HG02870 (cell line): ENCODE measurements around the gene SLX1B.
"Not testable (repeated sequence)": the region's sequence is repeated elsewhere in the genome, so short reads cannot be mapped to it uniquely, and the experiment has no call there.

Source experiments
- ATAC-seq: cut with Tn5 transposase; IDR thresholded peaks from one replicate; pipeline ENCODE4 v1.9.1; 2021; ENCODE audit warnings: mild to moderate bottlenecking, moderate library complexity; ENCODE audit not compliant: unreplicated experiment

SLX1B gene

GRCh38 chr16:29454269-29454668 is at the start of gene SLX1B, which contains the start of gene BOLA2:
Gene SLX1B (plus strand): TSS chr16:29454533.
Gene BOLA2 (minus strand): TSS chr16:29454351. CDS start chr16:29454253, 98 bp downstream.
- peak; percentile 88 for ATAC-seq

GRCh38 chr16:29405249-29405648 is 49.1 kb upstream of the SLX1B start:
- ATAC-seq = not testable (repeated sequence)

DNA sequence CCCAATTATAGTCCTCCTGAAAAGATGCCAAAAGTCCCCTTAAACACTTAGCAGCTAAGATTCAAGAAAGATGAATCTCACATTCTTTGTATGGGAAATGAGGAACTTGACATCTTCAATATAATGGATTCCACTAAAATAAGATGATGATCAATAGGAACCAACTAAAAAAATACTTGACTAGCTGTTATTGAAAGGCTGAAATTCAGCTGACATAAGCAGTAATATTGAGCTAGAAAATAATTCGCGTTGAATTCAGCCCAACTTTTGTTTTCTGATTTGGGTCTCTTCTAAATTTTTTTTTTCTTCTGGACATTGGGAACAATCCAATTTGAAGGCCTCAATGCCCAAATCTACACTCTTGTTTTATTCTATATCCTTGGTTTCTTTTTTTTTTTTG is 30.7 kb upstream of the SLX1B start:
- not testable (repeated sequence) for ATAC-seq

DNA sequence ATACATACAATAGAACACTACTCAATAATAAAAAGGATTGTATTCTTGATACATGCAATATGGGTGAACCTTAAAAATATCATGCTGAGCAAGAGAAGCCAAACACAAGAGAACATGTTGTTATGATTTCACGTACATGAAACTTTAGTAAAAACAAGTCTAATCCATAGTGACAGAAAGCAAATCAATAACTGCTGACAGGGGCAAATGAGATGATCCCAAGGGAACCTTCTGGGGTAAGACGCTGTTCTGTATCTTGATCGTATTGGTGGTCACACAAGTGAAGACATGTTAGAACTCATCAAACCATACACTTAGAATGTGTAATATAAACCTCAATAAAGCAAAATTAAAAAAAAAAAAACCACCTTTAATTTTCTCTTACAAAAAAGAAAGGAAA is 28.9 kb upstream of the SLX1B start:
- not testable (repeated sequence) for ATAC-seq

GRCh38 chr16:29453754-29454153 is 579 bp upstream of the SLX1B start:
- ATAC-seq = peak; percentile 3

DNA sequence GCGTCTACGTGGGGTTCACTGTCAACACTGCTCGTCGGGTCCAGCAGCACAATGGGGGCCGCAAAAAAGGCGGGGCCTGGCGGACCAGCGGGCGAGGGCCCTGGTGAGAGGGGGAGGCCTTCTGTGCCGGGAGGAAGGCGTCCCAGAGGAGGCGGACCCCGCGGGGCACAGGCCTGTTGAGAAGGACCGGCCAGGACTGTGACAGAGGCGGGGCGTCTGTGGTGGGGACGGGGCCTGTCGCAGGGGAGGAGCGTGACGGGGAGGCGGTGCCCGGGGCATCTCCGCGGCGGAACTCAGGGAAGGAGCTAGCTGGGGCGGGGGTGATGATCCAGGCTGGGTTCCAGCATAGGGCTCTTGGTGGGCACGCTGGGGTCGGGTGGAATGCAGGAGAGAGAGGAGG is 495 bp downstream of the SLX1B start:
- peak; percentile 55 for ATAC-seq

DNA sequence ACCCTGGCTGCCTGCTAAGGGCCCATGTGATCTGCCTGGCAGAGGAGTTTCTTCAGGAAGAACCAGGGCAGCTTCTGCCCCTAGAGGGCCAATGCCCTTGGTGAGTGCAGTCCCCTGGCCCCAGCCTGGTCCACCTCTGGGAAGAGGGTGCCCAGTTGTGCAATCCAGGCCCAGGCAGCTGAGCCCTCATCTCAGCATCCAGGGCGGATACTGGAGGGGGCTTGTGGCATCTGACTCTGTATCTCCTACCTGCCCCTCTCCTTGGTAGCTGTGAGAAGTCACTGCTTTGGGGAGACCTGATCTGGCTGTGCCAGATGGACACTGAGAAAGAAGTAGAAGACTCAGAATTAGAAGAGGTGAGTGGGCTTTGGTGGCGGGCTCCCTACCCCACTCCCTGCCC is 3.3 kb downstream of the SLX1B start:
- ATAC-seq = not testable (repeated sequence)

DNA sequence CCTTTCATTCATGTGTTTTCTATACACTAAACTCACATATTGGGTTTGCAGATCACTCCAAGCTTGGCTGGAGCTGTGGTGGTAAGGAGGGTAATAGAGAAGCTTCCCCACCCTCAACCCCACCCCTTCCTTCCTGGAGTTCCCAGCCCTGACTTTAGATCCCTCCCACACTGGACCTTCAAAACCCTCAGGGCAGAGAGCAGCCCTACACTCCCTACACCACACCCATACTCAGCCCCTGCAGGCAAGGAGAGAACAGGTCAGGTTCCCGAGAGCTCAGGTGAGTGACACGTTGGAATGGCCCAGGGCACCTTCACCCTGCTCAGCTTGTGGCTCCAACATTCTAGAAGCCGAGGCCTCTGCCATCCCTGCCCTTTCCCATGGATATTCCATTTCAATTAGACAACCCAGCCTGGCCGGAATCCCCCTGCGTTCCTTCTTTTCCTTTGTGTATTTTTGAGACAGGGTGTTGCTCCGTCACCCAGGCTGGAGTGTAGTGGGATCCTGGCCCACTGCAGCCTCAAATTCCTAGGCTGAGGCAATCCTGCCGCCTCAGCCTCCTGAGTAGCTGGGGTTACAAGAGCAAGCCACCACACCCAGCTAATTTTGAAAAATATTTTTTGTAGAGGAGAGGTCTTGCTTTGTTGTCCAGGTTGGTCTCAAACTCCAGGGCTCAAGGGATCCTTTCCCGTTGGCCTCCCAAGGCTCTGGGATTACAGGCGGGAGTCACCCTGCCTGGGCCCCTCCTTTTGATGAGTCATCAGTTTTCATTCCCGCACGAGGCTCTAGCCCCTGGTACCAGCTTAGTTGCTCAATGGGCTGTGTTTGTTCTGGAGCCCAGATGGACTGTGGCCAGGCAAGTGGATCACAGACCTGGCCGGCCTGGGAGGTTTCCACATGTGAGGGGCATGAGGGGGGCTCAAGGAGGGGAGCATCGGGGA is 5.6 kb downstream of the SLX1B start, which contains the start of gene SULT1A4:
TSS of gene SULT1A4 (plus strand) at position 208 of the 941 bp plus-strand sequence. CDS start 1,473 bp downstream, outside the sequence.
- not testable (repeated sequence) for ATAC-seq

DNA sequence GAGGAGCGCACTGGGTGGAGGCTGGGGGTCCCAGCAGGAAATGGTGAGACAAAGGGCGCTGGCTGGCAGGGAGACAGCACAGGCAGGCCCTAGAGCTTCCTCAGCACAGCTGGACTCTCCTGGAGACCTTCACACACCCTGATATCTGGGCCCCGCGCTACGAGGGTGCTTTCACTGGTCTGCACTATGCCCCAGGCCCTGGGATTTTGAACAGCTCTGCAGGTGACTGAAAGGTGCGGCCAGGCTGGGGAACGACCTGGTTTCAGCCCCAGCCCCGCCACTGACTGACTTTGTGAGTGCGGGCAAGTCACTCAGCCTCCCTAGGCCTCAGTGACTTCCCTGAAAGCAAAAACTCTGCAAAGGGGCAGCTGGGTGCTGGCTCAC is 6.3 kb downstream of the SLX1B start:
- not testable (repeated sequence) for ATAC-seq

DNA sequence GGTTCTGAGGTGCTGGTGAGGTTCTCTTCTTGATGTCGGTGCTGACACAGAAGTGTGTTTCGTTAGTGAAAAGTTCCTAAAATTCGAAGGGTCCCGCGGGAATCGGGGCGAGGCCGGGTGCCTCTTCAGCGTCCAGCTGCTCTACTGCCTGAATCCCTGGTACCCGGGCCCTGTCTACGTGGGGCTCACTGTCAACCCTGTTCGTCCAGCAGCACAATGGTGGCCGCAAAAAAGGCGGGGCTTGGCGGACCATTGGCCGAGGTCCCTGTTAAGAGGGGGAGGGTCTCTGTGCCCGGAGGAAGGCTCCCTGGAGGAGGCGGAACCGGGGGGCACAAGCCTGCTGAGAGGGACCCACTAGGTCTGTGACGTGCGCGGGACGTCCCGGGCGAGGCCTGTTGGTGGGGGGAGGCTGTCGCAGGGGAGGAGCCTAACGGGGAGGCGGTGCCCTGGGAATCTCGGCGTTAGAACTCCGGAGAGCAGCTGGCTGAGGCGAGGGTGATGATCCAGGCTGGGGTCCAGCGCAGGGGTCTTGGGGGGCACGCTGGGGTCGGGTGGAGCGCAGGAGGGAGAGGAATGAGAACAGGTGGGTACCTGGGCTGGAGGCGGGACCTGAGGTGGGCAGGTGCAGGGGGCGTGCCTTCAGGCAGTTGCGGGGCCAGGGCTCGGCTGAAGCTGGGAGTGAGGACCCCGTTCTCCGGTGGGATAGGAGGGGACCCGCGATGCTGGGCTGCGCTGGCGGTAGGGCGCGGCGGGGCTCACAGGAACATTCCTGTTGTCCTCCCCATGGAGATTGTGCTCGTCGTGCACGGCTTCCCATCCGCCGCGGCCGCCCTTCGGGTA is 11.9 kb downstream of the SLX1B start:
- ATAC-seq = not testable (repeated sequence)

GRCh38 chr16:29466904-29467303 is 12.6 kb downstream of the SLX1B start:
- ATAC-seq = not testable (repeated sequence)

GRCh38 chr16:29467654-29468366 is 13.5 kb downstream of the SLX1B start:
- not testable (repeated sequence) for ATAC-seq

- not testable (repeated sequence) for ATAC-seq
Observed at GRCh38 chr16:29469660-29470059, 15.3 kb downstream of the SLX1B start.

GRCh38 chr16:29472065-29472464 is 17.7 kb downstream of the SLX1B start:
- ATAC-seq = not testable (repeated sequence)

DNA sequence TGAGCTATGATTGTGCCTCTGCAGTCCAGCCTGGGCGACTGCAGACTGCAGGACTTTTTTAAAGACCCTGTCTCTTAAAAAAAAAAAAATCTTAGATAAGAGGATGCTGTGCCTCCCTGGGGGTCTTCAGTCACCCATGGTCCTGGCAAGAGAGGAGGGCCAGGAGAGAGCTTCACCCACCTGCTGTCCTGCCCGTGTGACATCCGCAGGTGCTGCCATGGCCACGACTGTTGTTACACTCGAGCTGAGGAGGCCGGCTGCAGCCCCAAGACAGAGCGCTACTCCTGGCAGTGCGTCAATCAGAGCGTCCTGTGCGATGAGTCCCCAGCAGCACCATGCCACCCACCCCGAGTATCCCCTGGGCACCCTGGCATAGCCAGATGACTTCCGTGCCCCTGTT is 27.9 kb downstream of the SLX1B start:
- not testable (repeated sequence) for ATAC-seq

DNA sequence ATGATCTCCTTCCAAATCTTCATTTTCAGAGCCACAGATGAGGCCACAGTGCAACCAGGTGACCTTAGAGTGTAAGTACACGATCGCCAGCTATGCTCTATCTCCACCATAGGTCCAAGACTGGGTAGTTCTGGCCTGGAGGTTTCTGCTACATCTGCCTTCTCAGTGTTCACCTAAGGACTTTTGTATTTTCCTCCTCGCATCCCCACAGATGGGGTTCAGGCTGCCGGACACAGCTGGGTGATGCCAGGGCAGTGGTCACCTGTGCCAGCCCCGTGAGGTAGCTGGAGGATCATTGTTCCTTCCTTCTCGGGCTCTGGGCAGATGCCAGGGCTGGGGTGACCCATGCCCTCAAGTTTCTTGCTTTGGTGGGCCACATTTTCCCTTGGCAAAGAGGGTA is 52.0 kb downstream of the SLX1B start, which contains the start of gene NPIPB12:
TSS of gene NPIPB12 (minus strand) at position 101 of the 400 bp plus-strand sequence.
- ATAC-seq = not testable (repeated sequence)
